Subcutaneous adipose tissue (tissue), 4 donors: ENCODE data around the gene SMPD2. TPM values are rescaled to one million over a fixed set of nuclear protein-coding genes. Genes with fewer than 3 reads are reported as not detected.

ENCODE experiments used
- CTCF ChIP-seq: fragments of 450-650 bp; IDR thresholded peaks from one replicate; pipeline ENCODE4 v1.5.1; 2016; ENCODE audit warnings: low read depth, mild to moderate bottlenecking, control low read depth, antibody characterized with exemption, moderate library complexity
- total RNA-seq, 4 donors: library from RNA; depleted of rRNA; stranded (reverse); fragments of >200 nt; gene quantifications; one replicate each; pipeline ENCODE4 v1.1.0, GENCODE V29; 2016

The SMPD2 gene
- total RNA-seq, 4 donors from 2014 or later: 3.6 to 24.3 (median 11.3) TPM

- TF ChIP-seq CTCF: no peak
These were observed 36.7 kb downstream of the SMPD2 start for GRCh38 chr6:109477184-109477583.

- no peak for TF ChIP-seq CTCF
These were observed 37.2 kb downstream of the SMPD2 start for GRCh38 chr6:109477725-109478124.

- TF ChIP-seq CTCF: no peak
These were observed 37.8 kb downstream of the SMPD2 start for GRCh38 chr6:109478222-109478805.

GRCh38 chr6:109478841-109479624 lies 38.5 kb downstream of the SMPD2 start:
- TF ChIP-seq CTCF: no peak

- TF ChIP-seq CTCF: no peak
These were observed 40.5 kb downstream of the SMPD2 start for GRCh38 chr6:109480993-109481480.

GRCh38 chr6:109482905-109483734 lies 42.6 kb downstream of the SMPD2 start, which contains the start of gene ZBTB24:
TSS of gene ZBTB24 (minus strand) at chr6:109483219. CDS start at chr6:109482026, 1,193 bp downstream.
- no peak for TF ChIP-seq CTCF

- no peak for TF ChIP-seq CTCF
These were observed 43.2 kb downstream of the SMPD2 start for GRCh38 chr6:109483735-109484057.
